AG08396 (cell line): ENCODE results near the gene AGMO.

Experiments used
- DNase-seq: peaks from one replicate; pipeline ENCODE4 v3.0.0; 2012; ENCODE audit warnings: low spot score, mixed read lengths

The AGMO gene

DNA sequence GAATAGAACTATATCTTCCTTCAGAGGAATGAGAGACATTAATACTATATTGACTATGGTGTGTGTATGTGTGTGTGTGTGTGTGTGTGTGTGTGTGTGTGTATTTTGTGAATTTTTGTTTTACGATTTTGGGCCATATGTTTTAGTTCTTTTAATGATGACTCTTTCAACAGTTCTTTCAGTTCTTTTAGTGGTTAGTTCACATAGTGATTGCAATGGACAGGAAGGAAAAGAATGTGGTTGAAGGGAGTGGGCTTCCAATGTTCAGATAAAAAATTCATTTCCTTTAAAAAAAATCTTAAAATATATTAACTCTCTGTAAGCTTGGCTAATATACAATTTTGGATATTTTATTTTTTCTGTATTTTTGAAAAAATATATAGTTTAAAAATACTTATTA lies 343.6 kb downstream of the AGMO start:
- DNase-seq, result no peak

DNA sequence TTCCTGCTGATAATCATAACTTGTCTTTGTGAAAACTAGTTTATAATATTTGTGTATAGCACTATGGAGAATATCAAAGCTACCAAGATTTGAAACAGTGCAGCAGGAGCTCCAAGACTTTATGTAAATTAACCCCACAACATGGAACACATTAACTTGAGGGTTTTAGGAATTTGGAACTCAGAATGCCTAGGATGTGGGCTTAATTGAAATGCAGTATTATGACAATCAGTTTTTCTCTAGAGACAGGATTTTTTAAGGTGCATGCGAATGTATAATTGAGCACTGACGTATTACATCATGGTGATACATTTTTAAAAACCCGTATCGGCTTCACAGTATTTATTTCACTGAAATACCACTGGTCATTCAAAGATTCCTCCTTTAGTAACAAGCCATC lies 346.2 kb downstream of the AGMO start:
- no peak for DNase-seq

DNA sequence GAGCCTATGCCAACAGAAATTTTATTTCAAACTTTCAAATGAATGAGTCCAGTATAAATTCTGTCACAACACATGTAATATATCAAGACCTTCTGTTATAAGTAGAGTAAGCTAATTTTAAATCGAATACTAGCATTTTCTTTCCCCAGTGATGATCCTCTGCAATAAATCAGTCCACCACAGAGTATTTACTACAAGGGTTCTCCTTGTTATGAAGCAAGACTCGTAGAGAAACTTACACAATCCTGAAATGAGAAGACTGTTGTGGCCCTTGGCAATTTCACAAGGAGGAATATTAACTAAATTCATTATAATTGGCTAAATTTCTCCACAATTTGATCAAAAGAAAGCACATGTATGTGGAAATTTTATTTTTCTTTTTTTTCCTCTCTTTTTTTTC lies 346.8 kb downstream of the AGMO start:
- DNase-seq, result no peak

DNA sequence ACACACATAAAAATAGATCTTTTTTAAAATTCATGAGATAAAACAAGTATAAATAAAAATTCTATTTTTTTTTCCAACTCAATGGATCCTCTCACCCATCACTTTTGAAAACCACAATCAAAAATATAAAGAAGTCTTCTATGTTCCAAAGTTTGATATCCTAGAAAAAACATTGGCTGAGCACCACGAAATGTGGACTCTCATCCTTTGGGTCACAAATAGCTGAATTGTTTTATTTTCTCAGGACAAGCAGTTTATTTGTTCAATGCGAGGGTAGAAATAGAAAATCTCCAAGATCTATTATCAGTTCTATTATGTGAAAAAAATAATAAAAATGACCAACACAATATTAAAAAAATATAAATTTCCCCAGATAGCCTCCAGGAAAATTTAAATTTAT lies 348.7 kb downstream of the AGMO start:
- DNase-seq, result no peak

DNA sequence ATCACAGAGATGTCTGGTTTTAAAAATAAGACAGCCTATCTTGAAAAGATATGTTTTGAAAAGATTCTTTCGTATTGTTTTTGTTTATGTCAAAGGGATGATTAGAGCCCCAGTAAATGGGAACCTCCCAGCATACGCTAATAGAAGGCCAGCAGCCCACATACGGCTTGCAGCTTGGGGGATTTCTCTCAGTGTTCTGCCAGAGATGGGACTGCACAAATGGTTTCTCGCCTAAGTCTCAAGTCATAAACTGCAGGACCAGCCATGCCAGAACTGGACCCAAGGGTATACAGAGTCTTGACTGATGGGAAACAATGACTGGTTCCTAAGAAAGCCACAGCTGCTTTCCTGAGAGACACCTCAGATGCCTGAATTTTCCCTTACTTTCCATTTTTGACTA lies 352.4 kb downstream of the AGMO start:
- no peak for DNase-seq

DNA sequence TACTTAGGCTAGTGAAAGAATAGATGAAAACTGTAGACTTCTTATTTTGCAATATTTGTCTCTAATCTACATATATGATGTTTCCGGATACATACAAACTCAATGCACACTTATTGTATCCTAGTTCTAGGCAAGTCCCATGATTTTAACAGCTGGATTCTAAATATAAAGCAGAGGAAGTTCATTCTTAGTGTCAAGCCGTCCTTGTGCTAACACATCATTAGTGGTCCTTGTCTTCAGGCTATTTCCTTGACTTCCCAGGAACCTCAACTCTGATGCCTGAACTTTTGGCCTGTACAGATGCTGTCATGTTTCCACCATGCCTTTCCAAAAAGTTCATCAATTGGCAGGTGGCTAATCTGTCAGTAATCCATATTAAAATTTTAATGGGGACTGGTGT lies 357.4 kb downstream of the AGMO start:
- no peak for DNase-seq

DNA sequence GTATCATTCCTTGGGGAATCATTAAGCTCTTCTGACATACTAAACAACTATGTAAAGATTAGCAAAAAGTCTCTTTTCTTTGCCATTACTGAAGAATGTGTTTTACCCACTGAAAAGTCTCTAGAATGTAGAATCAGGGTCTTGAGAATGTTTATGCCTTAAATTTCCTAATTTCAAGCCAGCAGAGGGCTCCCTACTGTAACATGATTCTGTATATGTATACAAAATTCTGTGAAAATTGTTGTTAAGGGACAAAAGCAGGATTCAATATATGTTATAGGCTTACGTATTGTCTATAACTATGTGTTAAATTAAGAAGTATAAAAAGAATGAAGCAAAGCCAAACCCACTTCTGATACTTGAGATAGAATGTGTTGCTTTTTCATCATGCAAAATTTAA lies 362.3 kb downstream of the AGMO start:
- DNase-seq, result no peak

DNA sequence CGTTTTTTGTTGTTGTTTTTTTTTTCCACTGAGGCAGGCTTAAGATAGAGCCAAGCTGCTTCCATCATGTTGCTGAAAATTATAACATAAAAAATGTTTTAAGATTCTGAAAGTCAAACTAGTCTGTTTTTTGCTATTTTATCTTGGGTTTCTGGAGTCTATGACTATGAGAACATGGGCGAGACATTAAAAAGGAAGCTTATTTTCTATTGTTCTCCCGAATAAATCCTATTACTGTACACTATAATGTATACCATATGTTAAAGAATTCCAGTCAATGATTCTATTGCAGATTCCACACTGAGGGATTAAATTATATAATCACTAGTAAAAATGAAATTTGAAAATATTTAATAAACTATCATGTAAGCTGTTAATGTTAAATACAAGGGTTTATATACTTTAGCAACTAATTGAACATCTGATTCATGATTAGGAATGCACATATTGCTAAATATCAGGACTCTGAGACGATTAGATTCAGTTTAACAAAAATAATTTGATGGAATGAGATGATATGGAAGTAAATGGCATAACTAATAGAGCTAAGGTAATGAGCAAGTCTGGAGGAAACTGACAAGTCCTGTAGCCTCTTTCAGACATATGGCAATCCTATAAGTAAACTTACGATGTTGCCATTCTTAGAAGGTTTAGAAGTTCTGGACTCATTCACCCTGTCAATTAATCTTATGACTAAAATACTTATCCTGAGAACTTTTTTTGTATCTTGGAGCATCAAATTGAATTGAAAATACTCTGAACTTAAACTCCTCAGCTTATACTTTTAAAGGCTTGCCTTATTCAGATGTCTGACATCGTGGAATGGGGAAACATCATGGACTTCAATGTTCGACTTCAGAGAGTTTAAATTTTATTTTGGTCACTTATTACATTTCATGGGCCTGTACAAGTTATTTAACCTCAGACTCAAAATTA lies 364.5 kb downstream of the AGMO start:
- no peak for DNase-seq

DNA sequence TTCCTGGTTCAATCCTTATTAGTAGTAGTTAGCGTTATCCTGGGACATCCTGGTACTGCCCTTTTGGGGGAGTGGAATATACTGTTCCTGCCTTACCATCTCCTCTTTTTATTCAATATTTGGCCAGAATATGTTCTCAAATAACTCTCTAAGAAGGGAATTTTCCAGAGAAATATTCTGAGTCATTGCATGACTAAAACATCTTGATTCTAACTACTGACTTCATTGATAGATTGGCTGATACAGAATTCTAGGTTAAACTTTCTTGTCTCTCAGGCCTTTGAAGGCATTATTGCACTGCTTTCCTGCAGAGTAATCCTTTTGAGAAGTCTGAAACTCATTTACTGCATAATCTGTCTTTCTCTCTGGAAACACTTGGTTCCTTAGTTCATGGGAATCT lies 383.8 kb downstream of the AGMO start:
- no peak for DNase-seq

DNA sequence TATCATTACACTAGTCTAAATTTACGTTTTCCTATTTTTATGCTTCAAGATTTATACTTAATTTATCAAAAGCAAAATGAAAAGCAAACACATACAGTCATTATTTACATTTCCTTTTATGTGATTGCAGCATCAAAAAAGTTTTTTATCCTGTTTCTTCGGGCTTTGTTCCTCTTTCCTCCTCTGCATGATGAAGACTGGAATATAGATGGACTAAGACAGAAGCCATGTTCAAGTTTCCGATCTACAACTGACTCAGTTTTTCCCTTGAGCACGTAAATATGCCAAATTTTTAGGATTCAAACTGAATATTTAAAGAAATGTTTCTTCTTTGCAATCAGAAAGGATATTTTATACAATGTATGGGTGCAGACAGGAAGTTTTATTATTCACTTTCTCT lies 385.7 kb downstream of the AGMO start:
- no peak for DNase-seq

DNA sequence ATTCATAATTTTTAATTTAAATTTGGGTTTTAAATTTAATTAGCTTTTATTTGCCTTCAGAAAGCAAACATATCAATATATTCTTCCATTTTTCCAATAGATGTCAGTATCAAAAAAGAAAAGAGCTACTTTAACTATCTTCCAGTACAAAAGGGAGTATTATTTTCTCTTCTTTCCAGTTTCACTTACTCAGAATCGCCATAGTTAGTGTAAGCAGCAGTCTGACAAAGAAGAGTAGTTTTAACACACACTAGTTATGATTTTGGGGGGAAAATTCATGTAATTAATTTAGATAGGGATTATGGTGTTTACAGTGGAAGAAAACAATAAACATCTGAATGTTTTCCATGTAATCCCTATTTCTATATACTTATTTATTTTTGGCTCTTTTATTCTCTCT lies 386.7 kb downstream of the AGMO start:
- no peak for DNase-seq

DNA sequence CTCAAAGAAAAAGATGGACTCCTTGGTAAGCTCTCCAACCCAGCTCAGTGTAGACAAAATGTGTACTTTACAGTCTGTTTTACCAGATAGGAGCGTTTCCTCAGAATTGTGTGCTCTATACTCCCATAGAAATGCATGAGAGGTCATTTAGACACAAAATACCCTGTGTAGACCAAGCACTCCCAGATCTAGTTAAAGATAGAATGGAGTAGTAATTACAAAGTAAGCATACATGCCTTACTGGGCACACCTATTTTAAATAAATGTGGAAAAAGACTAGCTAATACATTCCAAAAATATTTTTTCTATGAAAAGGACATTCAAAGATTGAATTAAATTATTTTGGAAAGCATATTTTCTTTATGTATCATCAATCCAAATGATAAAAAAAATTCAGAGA lies 387.3 kb downstream of the AGMO start:
- no peak for DNase-seq

DNA sequence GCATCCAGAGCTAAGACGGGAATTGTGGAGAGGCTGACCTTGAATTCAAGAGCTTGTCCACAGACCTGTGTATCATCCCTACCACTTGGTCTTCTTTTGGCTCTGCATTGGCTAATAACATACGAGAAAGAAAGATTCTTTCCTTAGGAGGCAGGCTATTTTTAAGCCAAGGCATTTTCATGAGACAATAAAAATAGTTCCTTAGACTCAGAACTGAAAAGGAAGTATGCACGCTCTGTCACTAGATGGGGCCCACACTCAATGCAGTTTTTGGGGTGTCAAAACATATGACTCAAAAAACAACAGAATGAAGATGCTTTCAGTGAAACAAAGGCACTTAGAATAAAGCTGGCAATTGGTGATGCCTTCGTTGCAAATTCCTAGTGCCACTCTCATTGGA lies 393.3 kb downstream of the AGMO start:
- no peak for DNase-seq

DNA sequence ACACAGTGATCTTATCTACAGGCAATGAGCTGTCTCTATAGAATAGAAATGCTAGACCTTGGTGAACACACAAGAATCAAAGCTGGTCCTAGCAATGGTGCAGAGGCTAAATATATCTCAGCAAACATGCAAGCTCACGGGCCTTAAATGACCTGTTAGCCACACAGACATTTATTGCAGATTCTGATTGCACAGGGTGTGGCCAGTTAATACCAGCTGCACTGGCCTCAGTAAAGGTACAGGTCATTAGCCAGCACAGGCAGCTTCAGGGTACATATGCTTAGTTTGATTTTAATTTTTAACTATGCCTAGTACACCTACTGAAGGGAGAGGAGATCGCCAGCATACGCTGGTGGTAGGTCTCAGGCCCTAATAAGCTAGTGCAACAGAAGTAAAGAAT lies 393.9 kb downstream of the AGMO start:
- no peak for DNase-seq

DNA sequence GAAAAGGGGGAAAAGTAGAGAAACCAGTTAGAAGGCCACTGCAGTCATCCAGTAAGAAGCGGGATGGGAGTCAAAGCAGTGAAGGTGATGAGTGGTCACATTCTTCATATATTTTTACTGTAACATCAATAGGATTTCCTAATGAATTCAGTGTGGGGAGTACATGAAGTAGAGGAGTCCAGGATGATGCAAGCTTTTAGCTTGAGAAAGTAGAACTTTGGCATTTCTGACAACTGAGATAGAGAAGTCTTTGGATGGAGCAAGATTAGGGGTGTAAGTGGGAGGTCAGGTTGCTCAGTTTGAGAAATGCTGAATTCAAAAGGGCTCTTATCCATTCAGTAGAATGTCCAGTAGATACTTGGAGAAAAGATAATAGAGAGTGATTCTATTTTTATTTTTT lies 395.2 kb downstream of the AGMO start:
- DNase-seq, result no peak

DNA sequence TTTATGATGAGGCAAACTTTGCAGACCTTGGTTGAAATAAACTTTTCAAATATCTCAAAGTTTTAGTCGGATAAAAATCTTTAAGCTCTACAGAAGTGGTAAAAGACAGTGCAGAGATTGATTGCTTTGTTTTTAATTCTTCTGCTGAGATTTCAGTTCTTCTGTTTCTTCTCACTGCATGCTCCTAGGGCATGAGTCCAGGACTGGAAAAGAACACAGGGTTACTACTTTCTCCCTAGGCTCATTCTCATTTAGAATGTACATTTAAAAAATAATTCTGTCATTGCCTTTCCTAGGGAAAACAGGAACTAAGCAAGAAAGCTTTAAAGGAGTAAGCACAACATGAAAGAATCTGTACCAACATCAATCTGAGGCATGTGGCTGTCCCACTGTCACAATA lies 402.6 kb downstream of the AGMO start:
- no peak for DNase-seq

DNA sequence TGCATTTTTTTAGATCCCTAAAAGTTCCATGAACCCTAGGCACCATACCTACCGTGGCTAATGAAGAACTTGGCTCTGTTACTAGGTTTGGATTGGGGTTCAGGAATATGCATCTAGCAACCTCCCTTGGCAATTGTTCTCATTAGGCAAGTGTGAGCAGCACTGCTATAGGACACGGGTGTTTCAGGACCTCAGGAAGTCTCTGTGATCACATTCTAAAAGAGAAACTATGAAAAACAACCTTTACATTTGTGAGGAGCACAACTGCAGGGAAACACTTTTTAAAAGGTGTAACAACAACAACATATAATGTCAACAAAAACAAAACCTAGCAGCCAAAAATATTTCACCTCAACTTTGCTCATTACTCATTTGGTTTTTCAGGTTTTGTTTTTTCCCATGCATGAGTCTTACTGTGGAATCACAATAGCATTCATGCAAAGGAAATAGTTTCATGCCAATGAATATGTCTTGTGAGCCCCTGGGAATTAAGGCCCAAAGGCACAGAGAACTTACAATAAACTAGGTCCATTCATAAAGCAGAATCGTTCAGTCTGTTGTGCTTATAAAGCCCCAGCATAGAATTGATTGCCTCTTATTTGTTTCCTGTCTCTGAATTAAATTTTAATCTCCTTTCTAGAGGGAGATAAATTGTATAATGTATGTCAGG lies 403.5 kb downstream of the AGMO start:
- DNase-seq, result no peak
